Small intestine (tissue), 7 donors: ENCODE measurements around the gene RANBP1. TPM values are rescaled to one million over a fixed set of nuclear protein-coding genes. Genes with fewer than 3 reads are reported as not detected.

ENCODE experiments used
- DNase-seq, 2 donors: peaks; one replicate each; pipeline versions ENCODE4 v3.0.0 to v3.0.0-alpha.2; 2013
- FAIRE-seq: peaks from 2 replicates; lab custom pipeline; 2012; peaks lifted over from hg19 to GRCh38; lab: Jason Lieb, UNC
- H3K27ac ChIP-seq, 3 donors: one replicate each; pipeline ENCODE4 v1.5.1; 2013; ENCODE audit warnings: low read length in 2 of 3, mild to moderate bottlenecking in 2 of 3, control low read depth in 1 of 3, inconsistent platforms in 1 of 3, low read depth in 1 of 3, moderate library complexity in 1 of 3
- H3K27me3 ChIP-seq, 3 donors: one replicate each; pipeline ENCODE4 v1.6.1; 2013; ENCODE audit warnings: low read length in 3 of 3, inconsistent platforms in 1 of 3; ENCODE audit not compliant: control insufficient read depth in 3 of 3, insufficient read depth in 3 of 3
- H3K36me3 ChIP-seq, 3 donors: one replicate each; pipeline ENCODE4 v1.6.1; 2013; ENCODE audit warnings: low read length in 3 of 3, inconsistent platforms in 1 of 3, low read depth in 1 of 3, mild to moderate bottlenecking in 1 of 3, moderate library complexity in 1 of 3; ENCODE audit not compliant: control insufficient read depth in 3 of 3, insufficient read depth in 2 of 3
- H3K4me1 ChIP-seq, 3 donors: one replicate each; pipeline ENCODE4 v1.6.1; 2013; ENCODE audit warnings: low read length in 2 of 3, inconsistent platforms in 1 of 3, low read depth in 1 of 3, mild to moderate bottlenecking in 1 of 3, moderate library complexity in 1 of 3; ENCODE audit not compliant: control insufficient read depth in 3 of 3, insufficient read depth in 2 of 3
- H3K4me3 ChIP-seq, 3 donors: one replicate each; pipeline ENCODE4 v1.5.1; 2013; ENCODE audit warnings: low read length in 3 of 3, control low read depth in 1 of 3, inconsistent platforms in 1 of 3, low read depth in 1 of 3, mild to moderate bottlenecking in 1 of 3, moderate library complexity in 1 of 3
- H3K9me3 ChIP-seq, 2 donors: one replicate each; pipeline ENCODE4 v1.6.1; 2013; ENCODE audit warnings: low read depth in 1 of 2, low read length in 1 of 2; ENCODE audit not compliant: control insufficient read depth in 2 of 2, insufficient read depth in 1 of 2
- WGBS, 3 donors: extraction: QIAGEN DNeasy Blood & Tissue Kit; methylation state at CpG; one replicate each; pipeline ENCODE4 v1.1.7; 2013; 5-methylcytosine and 5-hydroxymethylcytosine counted together
- polyA plus RNA-seq, 4 donors: library from polyadenylated mRNA; stranded (reverse) in 3 of 4; unstranded in 1 of 4; fragments of 200-250 nt in 3 of 4; fragments of 120-200 nt in 1 of 4; gene quantifications; one replicate each; pipeline versions ENCODE4 v1.2.1 to v1.2.3, GENCODE V29; 2013
- donor health status: healthy with polysubstance abuse.
- donor health status: control.
- donor health status: control.
- donor health status: Bipolar disorder and iron deficiency.
- donor health status: healthy.

The RANBP1 gene
- polyA plus RNA-seq, 4 donors, result 61.5 to 184 (median 103) TPM

DNA sequence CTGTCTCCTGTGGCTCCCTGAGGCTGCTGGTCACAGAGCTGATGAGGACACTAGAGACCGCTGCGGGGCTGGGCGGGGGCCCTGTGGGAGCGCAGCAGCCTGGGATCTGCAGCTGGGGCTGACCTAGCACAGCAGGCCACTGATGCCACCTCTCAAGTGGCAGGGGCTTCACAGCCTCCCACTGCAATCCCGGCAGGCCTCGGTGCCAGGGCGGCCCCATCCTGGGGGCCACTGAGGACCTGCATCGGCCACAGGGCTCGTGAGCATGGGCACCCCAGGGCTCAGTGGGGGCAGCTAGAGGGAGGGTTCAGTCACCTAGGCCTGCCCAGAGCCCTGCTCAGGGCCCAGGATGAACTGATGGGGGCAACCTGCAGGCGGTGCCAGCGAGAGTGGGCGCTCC lies 49.5 kb downstream of the RANBP1 start:
- DNase-seq (no peak), FAIRE-seq (no peak)
- Histone ChIP-seq H3K4me1 (no peaks in the 10 kb centered on the region), H3K27me3 (no peaks in the 10 kb centered on the region), H3K9me3 (no peaks in the 10 kb centered on the region), H3K4me3 (no peak overlapping the region), H3K36me3 (no peaks in the 10 kb centered on the region), H3K27ac (no peak overlapping the region)
- WGBS, 3 donors, result 91 to 93% (median 93%) methylated on average over 12 of the region's 12 CpGs

GRCh38 chr22:20165913-20166312 lies 50.0 kb downstream of the RANBP1 start:
- no peak for FAIRE-seq
- Histone ChIP-seq H3K27me3 (no peaks in the 10 kb centered on the region), H3K4me1 (no peaks in the 10 kb centered on the region), H3K4me3 (no peak overlapping the region), H3K9me3 (no peaks in the 10 kb centered on the region), H3K36me3 (no peaks in the 10 kb centered on the region), H3K27ac (no peak overlapping the region)
- DNase-seq, result no peak
- 77 to 90% (median 86%) methylated on average over 6 to 7 of the region's 7 CpGs for WGBS, 3 donors

GRCh38 chr22:20166703-20167102 lies 50.8 kb downstream of the RANBP1 start:
- no peaks in the 10 kb centered on the region for H3K27me3 ChIP-seq
- no peaks in the 10 kb centered on the region for H3K36me3 ChIP-seq
- no peak overlapping the region for H3K4me3 ChIP-seq
- FAIRE-seq, result no peak
- no peaks in the 10 kb centered on the region for H3K4me1 ChIP-seq
- no peaks in the 10 kb centered on the region for H3K9me3 ChIP-seq
- H3K27ac ChIP-seq, result no peak overlapping the region
- no peak for DNase-seq
- WGBS, 3 donors, result 84 to 92% (median 85%) methylated on average over 9 of the region's 9 CpGs

GRCh38 chr22:20167643-20168322 lies 51.9 kb downstream of the RANBP1 start:
- no peak for DNase-seq
- no peaks in the 10 kb centered on the region for H3K9me3 ChIP-seq

DNA sequence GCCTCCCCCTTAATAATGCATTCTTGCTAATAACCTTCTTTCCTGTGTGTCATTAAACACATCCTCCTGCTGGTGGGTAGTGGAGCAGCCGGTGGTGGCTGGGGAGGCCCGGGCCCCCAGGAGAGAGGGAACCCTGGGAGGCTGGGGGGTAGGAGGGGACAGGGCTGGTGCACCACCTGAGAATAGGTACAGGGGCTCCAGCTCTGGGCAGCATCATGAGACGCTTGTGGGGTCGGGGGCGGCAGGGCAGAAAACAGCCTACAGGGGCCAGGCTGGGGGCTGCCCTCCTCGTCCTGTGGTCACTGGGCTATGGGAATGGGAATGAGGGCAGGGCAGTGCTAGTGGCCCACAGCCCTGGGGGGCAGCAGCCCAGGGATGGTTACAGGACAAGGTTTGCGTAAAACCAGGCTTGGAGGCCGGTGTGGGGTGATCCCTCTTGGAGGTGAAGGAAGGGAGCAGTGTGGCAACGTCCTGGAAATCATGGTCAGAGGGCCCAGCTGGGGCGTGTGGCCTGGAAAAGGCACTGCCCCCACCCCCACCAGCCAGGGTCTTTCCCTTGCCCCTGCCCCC lies 53.4 kb downstream of the RANBP1 start:
- 75 to 81% (median 78%) methylated on average over 8 to 10 of the region's 10 CpGs for WGBS, 3 donors
- Histone ChIP-seq H3K27ac (no peak overlapping the region), H3K4me3 (no peak overlapping the region), H3K9me3 (no peaks in the 10 kb centered on the region), H3K27me3 (no peaks in the 10 kb centered on the region), H3K4me1 (peaks cover 0 to 13% (median 0%) of the 10 kb centered on the region in 3 donors), H3K36me3 (no peaks in the 10 kb centered on the region)
- no peak for DNase-seq
- no peak for FAIRE-seq

More at GRCh38 chr22:20167643-20168322, 51.9 kb downstream of the RANBP1 start:
- Histone ChIP-seq H3K27ac (no peak overlapping the region), H3K4me3 (no peak overlapping the region), H3K36me3 (no peaks in the 10 kb centered on the region), H3K27me3 (no peaks in the 10 kb centered on the region), H3K4me1 (no peaks in the 10 kb centered on the region)
- FAIRE-seq, result no peak
- WGBS, 3 donors, result 73 to 74% (median 74%) methylated on average over 18 to 19 of the region's 19 CpGs

DNA sequence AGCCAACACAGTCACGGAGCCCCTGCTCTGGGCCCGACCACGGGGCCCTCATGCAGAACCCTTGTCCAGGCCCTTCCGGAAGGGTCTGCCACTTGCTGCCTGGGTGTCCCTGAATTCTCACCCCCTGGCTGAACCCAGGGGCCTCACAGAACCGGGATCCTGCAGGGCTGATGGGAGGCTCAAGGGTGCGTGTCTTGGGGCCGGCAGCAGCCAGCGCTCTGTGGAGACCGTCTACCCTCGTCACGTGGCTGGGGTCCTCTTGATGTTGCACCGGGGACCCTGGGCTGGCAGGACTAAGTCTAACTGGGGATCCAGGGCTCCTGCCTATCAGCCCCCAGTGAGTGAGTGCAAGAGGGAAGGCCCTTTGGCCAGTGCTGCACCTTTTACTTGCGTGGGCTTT lies 54.3 kb downstream of the RANBP1 start:
- H3K4me3 ChIP-seq, result no peak overlapping the region
- no peak for DNase-seq
- 88 to 92% (median 91%) methylated on average over 13 of the region's 13 CpGs for WGBS, 3 donors
- FAIRE-seq, result no peak
- H3K36me3 ChIP-seq, result no peaks in the 10 kb centered on the region
- H3K27ac ChIP-seq, result no peak overlapping the region
- H3K4me1 ChIP-seq, result peaks cover 0 to 17% (median 0%) of the 10 kb centered on the region in 3 donors
- H3K27me3 ChIP-seq, result no peaks in the 10 kb centered on the region
- H3K9me3 ChIP-seq, result no peaks in the 10 kb centered on the region

GRCh38 chr22:20171288-20172140 lies 55.6 kb downstream of the RANBP1 start:
- Histone ChIP-seq H3K27me3 (no peaks in the 10 kb centered on the region), H3K27ac (no peak overlapping the region), H3K36me3 (no peaks in the 10 kb centered on the region), H3K4me1 (peaks cover 0 to 17% (median 0%) of the 10 kb centered on the region in 3 donors), H3K9me3 (no peaks in the 10 kb centered on the region), H3K4me3 (no peak overlapping the region)
- FAIRE-seq (no peak), DNase-seq (no peak)
- 73 to 84% (median 75%) methylated on average over 12 of the region's 12 CpGs for WGBS, 3 donors

DNA sequence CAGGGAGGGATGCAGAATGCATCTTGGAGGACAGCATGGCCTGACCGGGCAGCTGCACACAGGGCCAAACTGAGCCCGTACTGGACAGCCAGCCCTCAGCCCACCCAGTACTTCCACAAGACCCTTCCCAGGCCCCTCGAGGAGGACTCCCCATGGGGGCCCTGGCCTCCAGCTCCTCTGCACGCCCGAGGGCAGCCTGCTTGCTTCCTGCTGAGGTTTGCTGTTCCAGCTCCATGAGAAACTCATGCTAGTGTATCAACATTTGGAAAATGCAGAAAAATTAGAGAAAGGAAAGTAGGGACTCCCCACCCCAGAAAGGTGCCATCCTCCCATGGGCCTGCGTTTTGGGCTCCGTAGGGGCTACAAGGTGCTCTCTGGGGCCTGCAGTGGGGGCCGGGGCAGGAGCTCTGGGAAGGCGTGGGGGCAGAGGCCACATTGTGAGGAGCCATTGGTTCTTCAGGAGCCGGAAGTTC lies 56.3 kb downstream of the RANBP1 start:
- Histone ChIP-seq H3K4me3 (no peak overlapping the region), H3K4me1 (peaks cover 0 to 20% (median 0%) of the 10 kb centered on the region in 3 donors), H3K36me3 (no peaks in the 10 kb centered on the region), H3K27me3 (no peaks in the 10 kb centered on the region), H3K9me3 (no peaks in the 10 kb centered on the region), H3K27ac (no peak overlapping the region)
- DNase-seq (no peak), FAIRE-seq (no peak)
- 80 to 89% (median 84%) methylated on average over 10 of the region's 10 CpGs for WGBS, 3 donors
